KBM-7 (cell line): ENCODE measurements around the gene KREMEN1.

Experiments used
- DNase-seq: peaks from one replicate; pipeline ENCODE4 v3.0.0-alpha.2; 2015
- in situ Hi-C: fragments of 300-500 bp; cut with MboI; formaldehyde crosslinking; loops from 2 replicates; pipeline ENCODE4 v1.14.3; 2020; ENCODE audit warnings: low sequenced_read_pairs, low pct_unique_long_range_greater_than_20kb, mixed read lengths

Gene KREMEN1

GRCh38 chr22:29195118-29195963, 122.5 kb downstream of the KREMEN1 start:
- peak; percentile 44 for DNase-seq
- in situ Hi-C loops, result no loop called here

GRCh38 chr22:29195964-29196666, 123.3 kb downstream of the KREMEN1 start:
- DNase-seq, result no peak
- in situ Hi-C loops, result no loop called here

GRCh38 chr22:29197096-29197495, 124.3 kb downstream of the KREMEN1 start:
- in situ Hi-C loops, result no loop called here
- no peak for DNase-seq

- no peak for DNase-seq
- in situ Hi-C loops, result no loop called here
These were observed 125.4 kb downstream of the KREMEN1 start for GRCh38 chr22:29198240-29198639.

- in situ Hi-C loops, result no loop called here
- DNase-seq, result no peak
These were observed 127.0 kb downstream of the KREMEN1 start for GRCh38 chr22:29199702-29200400.

- in situ Hi-C loops, result no loop called here
- no peak for DNase-seq
These were observed 128.1 kb downstream of the KREMEN1 start for GRCh38 chr22:29200901-29201300.

GRCh38 chr22:29201782-29202181, 128.9 kb downstream of the KREMEN1 start:
- DNase-seq, result no peak
- in situ Hi-C loops, result no loop called here

- in situ Hi-C loops, result no loop called here
- DNase-seq, result peak; percentile 95
These were observed 129.7 kb downstream of the KREMEN1 start for GRCh38 chr22:29202212-29203192.

- DNase-seq, result no peak
- in situ Hi-C loops, result no loop called here
These were observed 130.9 kb downstream of the KREMEN1 start for GRCh38 chr22:29203488-29204454.

- no peak for DNase-seq
- in situ Hi-C loops, result no loop called here
These were observed 131.8 kb downstream of the KREMEN1 start for GRCh38 chr22:29204455-29205183.

- in situ Hi-C loops, result no loop called here
- DNase-seq, result no peak
These were observed 132.4 kb downstream of the KREMEN1 start for GRCh38 chr22:29205252-29205593.

GRCh38 chr22:29205594-29206371, 132.9 kb downstream of the KREMEN1 start, which contains the start of gene EMID1:
Gene EMID1, plus strand, starts transcription at chr22:29205896. Its CDS starts 143 bp downstream, at chr22:29206039.
- DNase-seq, result no peak
- in situ Hi-C loops, result no loop called here

- no peak for DNase-seq
- in situ Hi-C loops, result no loop called here
These were observed 133.8 kb downstream of the KREMEN1 start for GRCh38 chr22:29206372-29207242.

- in situ Hi-C loops, result no loop called here
- no peak for DNase-seq
These were observed 134.4 kb downstream of the KREMEN1 start for GRCh38 chr22:29207243-29207550.

- in situ Hi-C loops, result no loop called here
- DNase-seq, result no peak
These were observed 135.0 kb downstream of the KREMEN1 start for GRCh38 chr22:29207562-29208501.
